T-cell (primary cell): Measurements from ENCODE around the gene OR56A3. TPM values are rescaled to one million over a fixed set of nuclear protein-coding genes. Genes with fewer than 3 reads are reported as not detected.

Source experiments
- ATAC-seq, 4 experiments: fragments of 200-7000 bp in 3 of 4; fragments of 150-1000 bp in 1 of 4; cut with Tn5 transposase; replicated peaks in 1 of 4; 1 replicate in 3 of 4; 2 replicates in 1 of 4; pipeline ENCODE4 v1.10.0; 2021; ENCODE audit warnings: moderate library complexity in 3 of 4, mild to moderate bottlenecking in 2 of 4, moderate number of reproducible peaks in 1 of 4
- CTCF ChIA-PET, 2 donors: fragments of 300-600 bp; sonication (Branson Sonifier 250); formaldehyde crosslinking; loops; one replicate each; lab custom pipeline; 2022; ENCODE audit warnings: antibody characterized with exemption in 2 of 2; lab: Charles Lee
- POLR2A ChIA-PET, 2 donors: fragments of 300-600 bp; sonication (Branson Sonifier 250); formaldehyde crosslinking; loops; one replicate each; lab custom pipeline; 2022; ENCODE audit warnings: antibody characterized with exemption in 2 of 2; lab: Charles Lee
- DNase-seq, 35 experiments: peaks; one replicate each; pipeline versions ENCODE4 v3.0.0 to v3.0.0-alpha.2; 2013 to 2023
- H3K27ac ChIP-seq: one replicate; pipeline ENCODE4 v1.5.1; 2013; ENCODE audit warnings: low read length
- H3K27me3 ChIP-seq, 2 experiments: replicated peaks in 1 of 2; 1 replicate in 1 of 2; 2 replicates in 1 of 2; pipeline versions ENCODE4 v1.6.1 to v1.7.0; 2013; ENCODE audit warnings: low read length in 1 of 2, mixed read lengths in 1 of 2; ENCODE audit not compliant: control insufficient read depth in 2 of 2, insufficient read depth in 2 of 2; ENCODE audit errors: extremely low read depth in 1 of 2
- H3K36me3 ChIP-seq, 2 donors: 1 replicate in 1 of 2; 2 replicates in 1 of 2; pipeline versions ENCODE4 v1.6.1 to v1.7.0; 2013; ENCODE audit warnings: low read length in 1 of 2; ENCODE audit not compliant: control insufficient read depth in 2 of 2, insufficient read depth in 1 of 2; ENCODE audit errors: extremely low read depth in 1 of 2
- H3K4me1 ChIP-seq, 2 experiments: 1 replicate in 1 of 2; 2 replicates in 1 of 2; pipeline versions ENCODE4 v1.6.1 to v1.7.0; 2013; ENCODE audit warnings: low read length in 2 of 2, mixed read lengths in 1 of 2; ENCODE audit not compliant: insufficient read depth in 2 of 2, control insufficient read depth in 1 of 2; ENCODE audit errors: extremely low read depth in 1 of 2
- H3K4me3 ChIP-seq, 2 donors: 1 replicate in 1 of 2; 2 replicates in 1 of 2; pipeline versions ENCODE4 v1.5.1 to v1.7.0; 2013; ENCODE audit warnings: mild to moderate bottlenecking in 2 of 2, low read length in 1 of 2, moderate library complexity in 1 of 2; ENCODE audit not compliant: control insufficient read depth in 1 of 2; ENCODE audit errors: extremely low read depth in 1 of 2
- H3K9me3 ChIP-seq: 2 replicates; pipeline ENCODE4 v1.7.0; 2013
- H3K27ac Mint-ChIP-seq, 2 donors: one replicate each; pipeline ENCODE4 v1.8.0; 2020 to 2021; ENCODE audit warnings: mild to moderate bottlenecking in 2 of 2, mixed read lengths in 2 of 2
- H3K27me3 Mint-ChIP-seq, 2 donors: one replicate each; pipeline ENCODE4 v1.8.0; 2021 to 2022; ENCODE audit warnings: mixed read lengths in 2 of 2
- H3K36me3 Mint-ChIP-seq: one replicate; pipeline ENCODE4 v1.8.0; 2021; ENCODE audit warnings: mixed read lengths
- H3K4me1 Mint-ChIP-seq, 3 donors: one replicate each; pipeline ENCODE4 v1.8.0; 2020 to 2022; ENCODE audit warnings: mixed read lengths in 3 of 3, mild to moderate bottlenecking in 1 of 3
- H3K4me3 Mint-ChIP-seq, 3 donors: one replicate each; pipeline ENCODE4 v1.8.0; 2020 to 2022; ENCODE audit warnings: mild to moderate bottlenecking in 3 of 3, mixed read lengths in 3 of 3, moderate library complexity in 3 of 3
- H3K9me3 Mint-ChIP-seq, 3 donors: one replicate each; pipeline ENCODE4 v1.8.0; 2020 to 2022; ENCODE audit warnings: mixed read lengths in 3 of 3
- WGBS: methylation state at CpG from one replicate; pipeline ENCODE4 v1.1.5; 2013; ENCODE audit warnings: missing lambda C conversion rate; ENCODE audit not compliant: insufficient coverage; 5-methylcytosine and 5-hydroxymethylcytosine counted together
- total RNA-seq, 35 experiments: library from RNA in 6 of 35; stranded (reverse) in 6 of 35; fragments of 120-200 nt in 1 of 35; gene quantifications; one replicate each; pipeline versions ENCODE4 v1.2.1 to v1.2.4 and lab custom pipeline; 2013 to 2026

Gene OR56A3
- not detected for total RNA-seq
- total RNA-seq (2013), result not detected
- 0 to 0.08 (median 0) reads per million in 29 experiments for total RNA-seq (lab: John Stamatoyannopoulos, UW)

DNA sequence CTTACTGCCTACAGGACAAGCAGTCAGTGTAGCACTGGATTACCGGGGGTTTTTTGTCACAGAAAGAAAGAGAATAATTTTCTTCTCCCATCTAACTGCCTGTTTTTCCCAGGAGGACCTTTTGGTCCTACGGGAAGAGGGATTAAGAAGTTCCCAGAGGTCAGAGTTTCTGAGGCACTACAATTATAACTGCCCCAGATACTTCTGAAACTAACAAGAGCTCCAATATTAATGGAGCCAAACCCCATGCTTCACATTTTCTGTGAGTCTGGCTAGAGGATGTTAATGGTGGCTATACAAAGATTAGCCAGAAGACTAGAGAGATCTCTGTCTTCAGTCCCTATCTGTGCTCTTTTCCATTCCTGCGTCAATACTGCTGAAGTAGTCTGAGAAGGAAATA lies at the start of gene OR56A3:
OR56A3 (plus strand) TSS at position 301 of the 400 bp plus-strand sequence. CDS start 5,096 bp downstream, outside the sequence.
- ChIA-PET POLR2A (no interaction called here), CTCF (no interaction called here)
- Mint-ChIP-seq H3K36me3 (no peaks in the 10 kb centered on the region), H3K4me1 (no peaks in the 10 kb centered on the region), H3K4me3 (no peak within 1 kb of the TSS), H3K27ac (no peak within 1 kb of the TSS), H3K27me3 (peaks cover 8 to 10% of the 10 kb centered on the region in 2 donors), H3K9me3 (peaks cover 0 to 3% (median 0%) of the 10 kb centered on the region in 3 donors)
- no peak for ATAC-seq
- Histone ChIP-seq H3K36me3 (no peaks in the 10 kb centered on the region), H3K27me3 (peaks cover 0 to 5% of the 10 kb centered on the region in 2 experiments), H3K27ac (no peak within 1 kb of the TSS), H3K9me3 (no peaks in the 10 kb centered on the region), H3K4me1 (no peaks in the 10 kb centered on the region), H3K4me3 (no peak within 1 kb of the TSS)
- DNase-seq, result no peak
- WGBS, result 100% methylated on average over 1 of the region's 3 CpGs

DNA sequence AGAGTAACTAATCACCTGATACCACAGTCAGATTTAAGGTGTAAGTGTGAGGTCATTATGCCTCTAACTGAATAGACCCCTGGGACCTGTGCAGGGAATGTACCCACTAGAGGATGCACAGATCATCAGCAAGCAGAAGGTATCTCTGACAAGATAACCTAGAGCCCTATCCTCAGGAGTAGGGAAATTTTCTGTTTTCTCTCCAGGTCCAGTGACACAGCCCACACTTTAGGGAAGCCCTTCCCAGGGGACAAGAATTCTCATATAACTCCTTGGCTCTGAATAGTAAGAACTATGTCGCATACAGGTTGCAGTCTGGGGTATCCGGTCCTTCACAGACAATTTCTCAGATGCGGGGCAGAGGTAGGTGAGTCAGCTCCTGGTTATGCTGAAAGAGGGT lies 49.1 kb upstream of the OR56A3 start, which contains the start of gene OR52E5:
OR52E5 (plus strand) TSS at position 301 of the 400 bp plus-strand sequence. CDS start 7,569 bp downstream, outside the sequence.
- H3K4me3 Mint-ChIP-seq, result no peak within 1 kb of the TSS
- H3K36me3 Mint-ChIP-seq, result no peaks in the 10 kb centered on the region
- POLR2A ChIA-PET, result no interaction called here
- H3K27me3 Mint-ChIP-seq, result peaks cover 3 to 12% of the 10 kb centered on the region in 2 donors
- no peak within 1 kb of the TSS for H3K27ac ChIP-seq
- H3K4me3 ChIP-seq, result no peak within 1 kb of the TSS
- H3K27me3 ChIP-seq, result peaks cover 0 to 2% of the 10 kb centered on the region in 2 experiments
- DNase-seq, result no peak
- H3K9me3 Mint-ChIP-seq, result no peaks in the 10 kb centered on the region
- no peak for ATAC-seq
- CTCF ChIA-PET, result no interaction called here
- no peak within 1 kb of the TSS for H3K27ac Mint-ChIP-seq
- H3K4me1 Mint-ChIP-seq, result no peaks in the 10 kb centered on the region
- 100% methylated on average over 2 of the region's 3 CpGs for WGBS
- no peaks in the 10 kb centered on the region for H3K4me1 ChIP-seq
- H3K36me3 ChIP-seq, result no peaks in the 10 kb centered on the region
- no peaks in the 10 kb centered on the region for H3K9me3 ChIP-seq

- no peaks in the 10 kb centered on the region for H3K4me1 ChIP-seq
- no peaks in the 10 kb centered on the region for H3K4me1 Mint-ChIP-seq
- H3K9me3 Mint-ChIP-seq, result no peaks in the 10 kb centered on the region
- no peak overlapping the region for H3K27ac Mint-ChIP-seq
- 63% methylated on average over 1 of the region's 2 CpGs for WGBS
- no peaks in the 10 kb centered on the region for H3K9me3 ChIP-seq
- ATAC-seq (no peak), DNase-seq (no peak)
- no peak overlapping the region for H3K4me3 ChIP-seq
- peaks cover 0 to 2% of the 10 kb centered on the region in 2 experiments for H3K27me3 ChIP-seq
- H3K36me3 ChIP-seq, result no peaks in the 10 kb centered on the region
- CTCF ChIA-PET, result no interaction called here
- H3K36me3 Mint-ChIP-seq, result no peaks in the 10 kb centered on the region
- peaks cover 3 to 5% of the 10 kb centered on the region in 2 donors for H3K27me3 Mint-ChIP-seq
- H3K27ac ChIP-seq, result no peak overlapping the region
- POLR2A ChIA-PET, result no interaction called here
- no peak overlapping the region for H3K4me3 Mint-ChIP-seq
Observed at GRCh38 chr11:5899534-5899933, 42.5 kb upstream of the OR56A3 start.

- no peaks in the 10 kb centered on the region for H3K9me3 ChIP-seq
- 65% methylated on average over 2 of the region's 2 CpGs for WGBS
- no peak overlapping the region for H3K27ac ChIP-seq
- ATAC-seq (no peak), DNase-seq (no peak)
- H3K4me1 ChIP-seq, result no peaks in the 10 kb centered on the region
- POLR2A ChIA-PET, result no interaction called here
- no peak overlapping the region for H3K4me3 ChIP-seq
- no peak overlapping the region for H3K4me3 Mint-ChIP-seq
- no peak overlapping the region for H3K27ac Mint-ChIP-seq
- peaks cover 0 to 10% of the 10 kb centered on the region in 2 experiments for H3K27me3 ChIP-seq
- no peaks in the 10 kb centered on the region for H3K36me3 Mint-ChIP-seq
- peaks cover 22 to 31% of the 10 kb centered on the region in 2 donors for H3K27me3 Mint-ChIP-seq
- H3K9me3 Mint-ChIP-seq, result peaks cover 0 to 1% (median 0%) of the 10 kb centered on the region in 3 donors
- CTCF ChIA-PET, result no interaction called here
- H3K4me1 Mint-ChIP-seq, result no peaks in the 10 kb centered on the region
- no peaks in the 10 kb centered on the region for H3K36me3 ChIP-seq
Observed at GRCh38 chr11:5910540-5910939, 31.5 kb upstream of the OR56A3 start.

DNA sequence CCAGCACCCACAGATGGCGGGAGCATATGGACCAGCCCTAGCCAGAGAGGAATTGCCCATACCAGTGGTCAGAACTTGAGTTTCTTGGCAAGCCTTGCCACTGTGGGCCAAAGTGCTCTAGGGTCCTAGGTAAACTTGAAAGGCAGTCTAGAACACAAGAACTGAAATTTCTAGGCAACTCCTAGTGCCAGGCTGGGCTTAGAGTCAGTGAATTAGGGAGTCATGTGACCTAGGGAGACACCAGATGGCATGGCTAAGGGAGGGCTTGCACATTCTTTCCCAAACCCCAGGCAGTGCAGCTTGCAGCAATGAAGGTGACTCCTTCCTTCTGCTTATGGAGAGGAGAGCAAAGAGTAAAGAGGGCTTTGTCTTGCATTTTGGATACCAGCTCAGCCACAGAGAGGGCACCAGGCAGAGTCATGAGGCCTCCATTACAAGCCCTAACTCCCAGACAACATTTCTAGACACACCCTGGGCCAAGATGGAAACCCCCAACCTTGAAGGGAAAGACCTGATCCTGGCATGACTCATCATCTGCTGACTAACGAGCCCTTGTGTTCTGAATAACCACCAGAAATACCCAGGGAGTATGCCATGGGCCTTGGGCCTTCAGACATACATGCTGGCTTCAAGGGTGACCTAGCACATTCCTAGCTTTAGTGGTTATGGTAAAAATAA lies 19.2 kb upstream of the OR56A3 start:
- DNase-seq (no peak), ATAC-seq (no peak)
- H3K36me3 Mint-ChIP-seq, result no peaks in the 10 kb centered on the region
- no peaks in the 10 kb centered on the region for H3K27me3 Mint-ChIP-seq
- WGBS, result 82% methylated on average over 1 of the region's 2 CpGs
- peaks cover 0 to 26% (median 3%) of the 10 kb centered on the region in 3 donors for H3K9me3 Mint-ChIP-seq
- no peak overlapping the region for H3K27ac ChIP-seq
- H3K27ac Mint-ChIP-seq, result no peak overlapping the region
- no peak overlapping the region for H3K4me3 Mint-ChIP-seq
- no peaks in the 10 kb centered on the region for H3K9me3 ChIP-seq
- no peaks in the 10 kb centered on the region for H3K4me1 ChIP-seq
- H3K36me3 ChIP-seq, result no peaks in the 10 kb centered on the region
- ChIA-PET CTCF (no interaction called here), POLR2A (no interaction called here)
- no peaks in the 10 kb centered on the region for H3K27me3 ChIP-seq
- H3K4me1 Mint-ChIP-seq, result no peaks in the 10 kb centered on the region
- H3K4me3 ChIP-seq, result no peak overlapping the region

DNA sequence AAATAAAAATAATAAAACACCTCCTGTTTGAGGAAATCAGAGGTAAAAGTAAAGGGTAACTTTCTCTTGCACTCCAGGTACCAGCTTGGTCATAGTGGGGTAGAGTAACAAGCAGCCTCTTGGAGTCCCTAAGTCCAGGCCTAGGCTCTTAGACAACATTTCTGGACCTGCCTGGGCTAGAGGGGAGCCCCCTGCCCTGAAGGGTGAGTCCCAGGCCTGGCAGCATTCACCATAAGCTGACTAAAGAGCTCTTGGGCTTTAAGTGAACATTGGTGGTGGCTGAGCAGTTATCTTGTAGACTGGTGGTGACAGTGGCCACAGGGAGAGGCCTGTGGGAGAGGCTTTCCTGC lies 18.6 kb upstream of the OR56A3 start:
- peaks cover 0 to 3% of the 10 kb centered on the region in 2 experiments for H3K27me3 ChIP-seq
- H3K27ac ChIP-seq, result no peak overlapping the region
- ChIA-PET POLR2A (no interaction called here), CTCF (no interaction called here)
- no peaks in the 10 kb centered on the region for H3K9me3 ChIP-seq
- Mint-ChIP-seq H3K4me1 (no peaks in the 10 kb centered on the region), H3K9me3 (peaks cover 4 to 30% (median 5%) of the 10 kb centered on the region in 3 donors), H3K27ac (no peak overlapping the region), H3K36me3 (no peaks in the 10 kb centered on the region), H3K27me3 (no peaks in the 10 kb centered on the region), H3K4me3 (no peak overlapping the region)
- no peak for DNase-seq
- no peak for ATAC-seq
- H3K36me3 ChIP-seq, result no peaks in the 10 kb centered on the region
- H3K4me1 ChIP-seq, result no peaks in the 10 kb centered on the region
- H3K4me3 ChIP-seq, result no peak overlapping the region
